ENCODE results near the gene TRIM47.

TRIM47 gene

DNA sequence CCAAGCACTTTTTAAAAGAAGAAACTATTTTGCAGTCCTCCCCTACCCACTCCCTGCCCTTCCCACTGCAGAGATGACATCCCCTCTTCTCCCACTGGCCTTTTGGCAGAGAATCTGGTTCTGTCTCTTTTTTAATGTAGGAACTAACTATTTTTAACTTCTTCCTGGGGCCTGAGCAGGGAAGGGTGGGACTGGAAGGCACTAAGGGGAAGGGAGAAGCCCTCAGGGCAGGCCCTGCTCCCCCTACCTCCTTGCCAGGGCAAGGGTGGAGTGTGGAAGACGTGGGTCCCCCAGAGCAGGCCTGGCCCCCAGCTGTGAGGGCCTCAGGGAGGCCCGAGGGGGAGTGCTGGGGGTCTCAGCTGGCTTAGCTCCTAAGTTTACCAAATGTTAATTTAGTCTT is 53.7 kb downstream of the TRIM47 start:
- no peak for DNase-seq (ENCODE audit: low read depth)
- H3K4me3 ChIP-seq (ENCODE audit: low read length), result no peak overlapping the region
- TF ChIP-seq, protein P1, sequence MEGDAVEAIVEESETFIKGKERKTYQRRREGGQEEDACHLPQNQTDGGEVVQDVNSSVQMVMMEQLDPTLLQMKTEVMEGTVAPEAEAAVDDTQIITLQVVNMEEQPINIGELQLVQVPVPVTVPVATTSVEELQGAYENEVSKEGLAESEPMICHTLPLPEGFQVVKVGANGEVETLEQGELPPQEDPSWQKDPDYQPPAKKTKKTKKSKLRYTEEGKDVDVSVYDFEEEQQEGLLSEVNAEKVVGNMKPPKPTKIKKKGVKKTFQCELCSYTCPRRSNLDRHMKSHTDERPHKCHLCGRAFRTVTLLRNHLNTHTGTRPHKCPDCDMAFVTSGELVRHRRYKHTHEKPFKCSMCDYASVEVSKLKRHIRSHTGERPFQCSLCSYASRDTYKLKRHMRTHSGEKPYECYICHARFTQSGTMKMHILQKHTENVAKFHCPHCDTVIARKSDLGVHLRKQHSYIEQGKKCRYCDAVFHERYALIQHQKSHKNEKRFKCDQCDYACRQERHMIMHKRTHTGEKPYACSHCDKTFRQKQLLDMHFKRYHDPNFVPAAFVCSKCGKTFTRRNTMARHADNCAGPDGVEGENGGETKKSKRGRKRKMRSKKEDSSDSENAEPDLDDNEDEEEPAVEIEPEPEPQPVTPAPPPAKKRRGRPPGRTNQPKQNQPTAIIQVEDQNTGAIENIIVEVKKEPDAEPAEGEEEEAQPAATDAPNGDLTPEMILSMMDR (conservative IDR thresholded peaks at IDR 0.05; ENCODE audit: low read length), result no peak

Data from AG10803 (cell line).